Trophoblast cell (in vitro differentiated cells and primary cell): ENCODE measurements around the gene APC.

Source experiments
- DNase-seq, 2 donors: peaks; one replicate each; pipeline ENCODE4 v3.0.0-alpha.2; 2016
- H2AFZ ChIP-seq: 2 replicates; pipeline ENCODE4 v1.6.1; 2013; ENCODE audit warnings: low read length, moderate library complexity, mild to moderate bottlenecking; ENCODE audit not compliant: insufficient read depth, poor library complexity
- H2AK5ac ChIP-seq: 2 replicates; pipeline ENCODE4 v1.6.1; 2013; ENCODE audit warnings: mild to moderate bottlenecking, low read length
- H2BK120ac ChIP-seq: 2 replicates; pipeline ENCODE4 v1.6.1; 2013; ENCODE audit warnings: low read length, mild to moderate bottlenecking, moderate library complexity; ENCODE audit not compliant: insufficient read depth, poor library complexity
- H2BK12ac ChIP-seq: 2 replicates; pipeline ENCODE4 v1.6.1; 2013; ENCODE audit warnings: mild to moderate bottlenecking, low read length, moderate library complexity
- H2BK5ac ChIP-seq: 2 replicates; pipeline ENCODE4 v1.6.1; 2013; ENCODE audit warnings: low read length, low read depth, moderate library complexity, mild to moderate bottlenecking; ENCODE audit not compliant: poor library complexity
- H3K14ac ChIP-seq: 2 replicates; pipeline ENCODE4 v1.6.1; 2013; ENCODE audit warnings: mild to moderate bottlenecking, low read length
- H3K18ac ChIP-seq: 2 replicates; pipeline ENCODE4 v1.6.1; 2013; ENCODE audit warnings: mild to moderate bottlenecking, low read length
- H3K23ac ChIP-seq: 2 replicates; pipeline ENCODE4 v1.6.1; 2013; ENCODE audit warnings: low read length
- H3K27ac ChIP-seq: 2 replicates; pipeline ENCODE4 v1.5.1; 2013; ENCODE audit warnings: low read depth, mild to moderate bottlenecking, inconsistent platforms, low read length, moderate library complexity
- H3K27me3 ChIP-seq: 2 replicates; pipeline ENCODE4 v1.6.1; 2013; ENCODE audit warnings: inconsistent platforms, mild to moderate bottlenecking, low read length, moderate library complexity; ENCODE audit not compliant: insufficient read depth
- H3K36me3 ChIP-seq, 2 experiments: 1 replicate in 1 of 2; 2 replicates in 1 of 2; pipeline ENCODE4 v1.6.1; 2013; ENCODE audit warnings: low read length in 2 of 2, mild to moderate bottlenecking in 2 of 2, moderate library complexity in 1 of 2; ENCODE audit not compliant: insufficient read depth in 2 of 2, control insufficient read depth in 1 of 2
- H3K4ac ChIP-seq: 2 replicates; pipeline ENCODE4 v1.6.1; 2013; ENCODE audit warnings: low read depth, mild to moderate bottlenecking, low read length, moderate library complexity
- H3K4me1 ChIP-seq, 2 experiments: 1 replicate in 1 of 2; 2 replicates in 1 of 2; pipeline ENCODE4 v1.6.1; 2013; ENCODE audit warnings: low read length in 2 of 2, mild to moderate bottlenecking in 2 of 2, moderate library complexity in 1 of 2; ENCODE audit not compliant: insufficient read depth in 2 of 2, control insufficient read depth in 1 of 2
- H3K4me2 ChIP-seq: 2 replicates; pipeline ENCODE4 v1.6.1; 2013; ENCODE audit warnings: inconsistent platforms, mild to moderate bottlenecking, low read length, moderate library complexity
- H3K4me3 ChIP-seq: 2 replicates; pipeline ENCODE4 v1.5.1; 2013; ENCODE audit warnings: mild to moderate bottlenecking, low read depth, low read length, inconsistent platforms
- H3K79me1 ChIP-seq: one replicate; pipeline ENCODE4 v1.6.1; 2013; ENCODE audit warnings: low read length
- H3K79me2 ChIP-seq: 2 replicates; pipeline ENCODE4 v1.6.1; 2013; ENCODE audit warnings: low read length, mild to moderate bottlenecking; ENCODE audit not compliant: control insufficient read depth, insufficient read depth, poor library complexity
- H3K9ac ChIP-seq: 2 replicates; pipeline ENCODE4 v1.6.1; 2013; ENCODE audit warnings: mild to moderate bottlenecking, low read length
- H3K9me3 ChIP-seq: 2 replicates; pipeline ENCODE4 v1.6.1; 2013; ENCODE audit warnings: low read depth, mild to moderate bottlenecking, control low read depth, inconsistent platforms, low read length; ENCODE audit not compliant: insufficient read depth
- H4K12ac ChIP-seq: 2 replicates; pipeline ENCODE4 v1.6.1; 2013; ENCODE audit warnings: low read depth, mild to moderate bottlenecking, low read length, moderate library complexity
- H4K8ac ChIP-seq: 2 replicates; pipeline ENCODE4 v1.6.1; 2013; ENCODE audit warnings: low read depth, mild to moderate bottlenecking, low read length, moderate library complexity
- H4K91ac ChIP-seq: one replicate; pipeline ENCODE4 v1.6.1; 2013; ENCODE audit warnings: low read depth, mild to moderate bottlenecking, low read length, moderate library complexity
- WGBS: extraction: QIAGEN DNeasy Blood & Tissue Kit; methylation state at CpG from one replicate; pipeline ENCODE4 v1.1.7; 2013; ENCODE audit warnings: missing lambda C conversion rate; ENCODE audit not compliant: insufficient read length, insufficient coverage; ENCODE audit errors: extremely low coverage; 5-methylcytosine and 5-hydroxymethylcytosine counted together

APC gene

GRCh38 chr5:112691758-112692157, 45.9 kb upstream of the APC start:
- no peak overlapping the region for H3K14ac ChIP-seq
- H2AK5ac ChIP-seq = no peak overlapping the region
- H2AFZ ChIP-seq = no peak overlapping the region
- H3K79me1 ChIP-seq = peaks cover under 1% of the 10 kb centered on the region
- no peak overlapping the region for H3K4ac ChIP-seq
- no peak overlapping the region for H3K18ac ChIP-seq
- H4K91ac ChIP-seq = no peak overlapping the region
- peaks cover 1% of the 10 kb centered on the region for H3K9me3 ChIP-seq
- H3K4me2 ChIP-seq = no peak overlapping the region
- H3K9ac ChIP-seq = no peak overlapping the region
- H4K8ac ChIP-seq = no peak overlapping the region
- no peak overlapping the region for H2BK5ac ChIP-seq
- H2BK120ac ChIP-seq = no peak overlapping the region
- peak overlapping the region; percentile 66 for H2BK12ac ChIP-seq
- H3K4me3 ChIP-seq = no peak overlapping the region
- no peaks in the 10 kb centered on the region for H3K36me3 ChIP-seq
- DNase-seq = peak; percentile 66 to 88
- no CpG with 5 or more reads among the region's 3 CpGs for WGBS
- H3K27ac ChIP-seq = no peak overlapping the region
- H3K23ac ChIP-seq = no peak overlapping the region
- H4K12ac ChIP-seq = no peak overlapping the region
- H3K4me1 ChIP-seq = peaks cover 2 to 5% of the 10 kb centered on the region in 2 experiments
- no peaks in the 10 kb centered on the region for H3K27me3 ChIP-seq
- no peaks in the 10 kb centered on the region for H3K79me2 ChIP-seq

GRCh38 chr5:112692472-112692871, 45.2 kb upstream of the APC start:
- Histone ChIP-seq H2BK120ac (no peak overlapping the region), H3K9ac (no peak overlapping the region), H3K18ac (no peak overlapping the region), H2AK5ac (no peak overlapping the region), H2AFZ (no peak overlapping the region), H3K23ac (no peak overlapping the region), H3K9me3 (peaks cover 1% of the 10 kb centered on the region), H2BK5ac (no peak overlapping the region), H3K36me3 (no peaks in the 10 kb centered on the region), H2BK12ac (no peak overlapping the region), H3K79me2 (no peaks in the 10 kb centered on the region), H4K12ac (no peak overlapping the region), H3K14ac (no peak overlapping the region), H3K79me1 (peaks cover 2% of the 10 kb centered on the region), H3K4me1 (peaks cover 2 to 5% of the 10 kb centered on the region in 2 experiments), H3K4me2 (no peak overlapping the region), H3K4me3 (no peak overlapping the region), H3K27me3 (no peaks in the 10 kb centered on the region), H3K27ac (no peak overlapping the region), H4K91ac (no peak overlapping the region), H3K4ac (no peak overlapping the region), H4K8ac (no peak overlapping the region)
- no CpG with 5 or more reads among the region's 1 CpG for WGBS
- no peak for DNase-seq

GRCh38 chr5:112693301-112693700, 44.4 kb upstream of the APC start:
- Histone ChIP-seq H4K8ac (no peak overlapping the region), H3K27ac (no peak overlapping the region), H4K91ac (no peak overlapping the region), H2AFZ (no peak overlapping the region), H3K4ac (no peak overlapping the region), H3K79me1 (peaks cover 2% of the 10 kb centered on the region), H3K4me2 (no peak overlapping the region), H2BK120ac (no peak overlapping the region), H3K9ac (no peak overlapping the region), H3K36me3 (no peaks in the 10 kb centered on the region), H3K23ac (no peak overlapping the region), H3K9me3 (peaks cover 1% of the 10 kb centered on the region), H3K14ac (no peak overlapping the region), H3K79me2 (no peaks in the 10 kb centered on the region), H2BK12ac (no peak overlapping the region), H3K4me3 (no peak overlapping the region), H3K18ac (no peak overlapping the region), H4K12ac (no peak overlapping the region), H3K4me1 (peaks cover 2 to 5% of the 10 kb centered on the region in 2 experiments), H3K27me3 (no peaks in the 10 kb centered on the region), H2BK5ac (no peak overlapping the region), H2AK5ac (no peak overlapping the region)
- DNase-seq = no peak
- no CpG with 5 or more reads among the region's 3 CpGs for WGBS

- Histone ChIP-seq H3K79me1 (peaks cover 2% of the 10 kb centered on the region), H3K79me2 (no peaks in the 10 kb centered on the region), H2BK12ac (no peak overlapping the region), H3K36me3 (no peaks in the 10 kb centered on the region), H3K27ac (peak overlapping the region; percentile 56), H3K18ac (no peak overlapping the region), H2BK5ac (no peak overlapping the region), H3K4me1 (peaks cover 2% of the 10 kb centered on the region in 2 experiments), H3K27me3 (no peaks in the 10 kb centered on the region), H3K9me3 (peaks cover 1% of the 10 kb centered on the region), H4K8ac (no peak overlapping the region), H4K12ac (no peak overlapping the region), H3K4me2 (peak overlapping the region; percentile 5), H3K9ac (no peak overlapping the region), H3K23ac (no peak overlapping the region), H3K4me3 (no peak overlapping the region), H2AFZ (no peak overlapping the region), H4K91ac (no peak overlapping the region), H3K14ac (no peak overlapping the region), H3K4ac (no peak overlapping the region), H2BK120ac (no peak overlapping the region), H2AK5ac (no peak overlapping the region)
- DNase-seq = peak; percentile 52 to 78
- WGBS = no CpG with 5 or more reads among the region's 3 CpGs
Observed at GRCh38 chr5:112694853-112695709, 42.6 kb upstream of the APC start.
